ENCODE results near the gene MISP. TPM values are rescaled to one million over a fixed set of nuclear protein-coding genes. Genes with fewer than 3 reads are reported as not detected.
A peak's percentile ranks its signal among the peaks of the same experiment; 100 is the strongest.

Gene MISP
- total and polyA plus RNA-seq, 9 of the 15 experiments (the other 6 are each of a cell fraction or from before 2014, with no cell fraction given): 0.04 to 0.29 (median 0.05) TPM; not detected in 5

GRCh38 chr19:796692-797527 is 46.0 kb downstream of the MISP start, which contains the start of gene PTBP1 (continued):
- TF ChIP-seq E2F4 (CRISPR knock-in tag; IDR thresholded peaks at IDR 0.05; ENCODE audit: low read depth) (peak; percentile 93), JUND (IDR thresholded peaks at IDR 0.05; ENCODE audit: borderline replicate concordance, low read depth, low read length) (peak; percentile 58), JUND (tag; IDR thresholded peaks at IDR 0.05; ENCODE audit: borderline replicate concordance, low read depth, low read length) (no peak; the same call in 2 of the 3 replicates), HLTF (IDR thresholded peaks at IDR 0.05) (no peak), ZNF124 (CRISPR knock-in tag; IDR thresholded peaks at IDR 0.05) (no peak), CAMTA2 (CRISPR knock-in tag; conservative IDR thresholded peaks at IDR 0.05) (no peak), NUFIP1 (IDR thresholded peaks at IDR 0.05; ENCODE audit: partially characterized antibody) (no peak), MCM7 (IDR thresholded peaks at IDR 0.05) (no peak), MIER1 (IDR thresholded peaks at IDR 0.05; ENCODE audit: low read depth) (no peak), GMEB1 (CRISPR knock-in tag; IDR thresholded peaks at IDR 0.05) (peak; percentile 82), ZNF778 (CRISPR knock-in tag; IDR thresholded peaks at IDR 0.05) (no peak), MYC (IDR thresholded peaks at IDR 0.05; ENCODE audit: low read depth, low read length) (peak; percentile 99), MYC (CRISPR knock-in tag; IDR thresholded peaks at IDR 0.05; ENCODE audit: borderline replicate concordance, low read depth) (peak; percentile 88), ZNF644 (tag; IDR thresholded peaks at IDR 0.05; ENCODE audit: low read depth) (peak; percentile 96), CSDE1 (IDR thresholded peaks at IDR 0.05) (peak in 1 of 2 experiments; percentile 99; a peak in 2 of 4 replicates), TAF1 (IDR thresholded peaks at IDR 0.05; ENCODE audit: control insufficient read depth, extremely low read depth, insufficient read depth, low read length, severe bottlenecking) (peak; percentile 83), ZNF668 (CRISPR knock-in tag; IDR thresholded peaks at IDR 0.05) (no peak), ZNF239 (CRISPR knock-in tag; IDR thresholded peaks at IDR 0.05) (peak; percentile 73), ATF7 (IDR thresholded peaks at IDR 0.05) (peak; percentile 88), ZBTB9 (CRISPR knock-in tag; IDR thresholded peaks at IDR 0.05) (peak; percentile 91), ATF3 (IDR thresholded peaks at IDR 0.05) (peak; percentile 59; the same call in 1 of the 2 replicates), ATF3 (CRISPR knock-in tag; conservative IDR thresholded peaks at IDR 0.05) (peak; percentile 82; the same call in 1 of the 2 replicates)
